GM06990 (cell line): Measurements from ENCODE around the gene CCDC38.
A peak's percentile ranks its signal among the peaks of the same experiment; 100 is the strongest.

Experiments used
- DNase-seq: peaks from one replicate; pipeline ENCODE4 v3.0.0-alpha.2; 2011; ENCODE audit not compliant: insufficient read length; ENCODE audit errors: extremely low read depth
- H3K27me3 ChIP-seq: replicated peaks from 2 replicates; pipeline ENCODE4 v1.6.0; 2011; ENCODE audit warnings: low read length; ENCODE audit not compliant: control insufficient read depth, insufficient read depth
- H3K36me3 ChIP-seq: 2 replicates; pipeline ENCODE4 v1.5.1; 2011; ENCODE audit warnings: low read length; ENCODE audit not compliant: control insufficient read depth, insufficient read depth
- H3K4me3 ChIP-seq: replicated peaks from 2 replicates; pipeline ENCODE4 v1.5.1; 2011; ENCODE audit warnings: low read depth, mild to moderate bottlenecking, control low read depth, low read length
- TF ChIP-seq, protein P1 (sequence below): IDR thresholded peaks from 2 replicates; pipeline ENCODE4 v1.5.1; 2011; ENCODE audit warnings: low read length, control low read depth, mild to moderate bottlenecking, inconsistent platforms; ENCODE audit not compliant: insufficient read depth, poor library complexity, severe bottlenecking

The CCDC38 gene

DNA sequence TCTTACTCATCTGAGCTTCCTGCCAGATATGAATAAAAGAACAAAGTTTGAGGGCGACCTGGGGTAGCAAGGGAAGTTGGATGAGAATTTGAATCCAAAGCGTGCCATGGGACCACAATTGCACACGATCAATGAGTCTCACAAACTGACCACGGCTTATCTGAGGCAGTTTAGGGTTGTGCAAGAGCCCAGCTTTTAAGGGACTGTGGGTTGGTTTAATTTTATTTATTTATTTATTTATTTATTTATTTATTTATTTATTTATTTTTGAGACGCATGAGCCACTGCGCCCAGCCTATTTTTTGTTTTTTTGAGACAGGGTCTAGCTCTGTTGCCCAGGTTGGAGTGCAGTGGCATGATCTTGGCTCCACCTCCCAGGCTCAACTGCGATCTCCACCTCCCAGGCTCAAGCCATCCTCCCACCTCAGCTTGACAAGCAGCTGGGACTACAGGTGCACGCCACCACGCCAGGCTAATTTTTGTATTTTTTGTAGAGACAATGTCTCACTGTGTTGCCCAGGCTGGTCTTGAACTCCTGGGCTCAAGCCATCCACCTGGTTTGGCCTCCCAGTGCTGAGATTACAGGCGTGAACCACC, 1.8 kb upstream of the CCDC38 start:
- Histone ChIP-seq H3K36me3 (no peaks in the 10 kb centered on the region), H3K27me3 (no peaks in the 10 kb centered on the region), H3K4me3 (no peak overlapping the region)
- DNase-seq, result no peak
- TF ChIP-seq, protein P1, sequence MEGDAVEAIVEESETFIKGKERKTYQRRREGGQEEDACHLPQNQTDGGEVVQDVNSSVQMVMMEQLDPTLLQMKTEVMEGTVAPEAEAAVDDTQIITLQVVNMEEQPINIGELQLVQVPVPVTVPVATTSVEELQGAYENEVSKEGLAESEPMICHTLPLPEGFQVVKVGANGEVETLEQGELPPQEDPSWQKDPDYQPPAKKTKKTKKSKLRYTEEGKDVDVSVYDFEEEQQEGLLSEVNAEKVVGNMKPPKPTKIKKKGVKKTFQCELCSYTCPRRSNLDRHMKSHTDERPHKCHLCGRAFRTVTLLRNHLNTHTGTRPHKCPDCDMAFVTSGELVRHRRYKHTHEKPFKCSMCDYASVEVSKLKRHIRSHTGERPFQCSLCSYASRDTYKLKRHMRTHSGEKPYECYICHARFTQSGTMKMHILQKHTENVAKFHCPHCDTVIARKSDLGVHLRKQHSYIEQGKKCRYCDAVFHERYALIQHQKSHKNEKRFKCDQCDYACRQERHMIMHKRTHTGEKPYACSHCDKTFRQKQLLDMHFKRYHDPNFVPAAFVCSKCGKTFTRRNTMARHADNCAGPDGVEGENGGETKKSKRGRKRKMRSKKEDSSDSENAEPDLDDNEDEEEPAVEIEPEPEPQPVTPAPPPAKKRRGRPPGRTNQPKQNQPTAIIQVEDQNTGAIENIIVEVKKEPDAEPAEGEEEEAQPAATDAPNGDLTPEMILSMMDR, result no peak

DNA sequence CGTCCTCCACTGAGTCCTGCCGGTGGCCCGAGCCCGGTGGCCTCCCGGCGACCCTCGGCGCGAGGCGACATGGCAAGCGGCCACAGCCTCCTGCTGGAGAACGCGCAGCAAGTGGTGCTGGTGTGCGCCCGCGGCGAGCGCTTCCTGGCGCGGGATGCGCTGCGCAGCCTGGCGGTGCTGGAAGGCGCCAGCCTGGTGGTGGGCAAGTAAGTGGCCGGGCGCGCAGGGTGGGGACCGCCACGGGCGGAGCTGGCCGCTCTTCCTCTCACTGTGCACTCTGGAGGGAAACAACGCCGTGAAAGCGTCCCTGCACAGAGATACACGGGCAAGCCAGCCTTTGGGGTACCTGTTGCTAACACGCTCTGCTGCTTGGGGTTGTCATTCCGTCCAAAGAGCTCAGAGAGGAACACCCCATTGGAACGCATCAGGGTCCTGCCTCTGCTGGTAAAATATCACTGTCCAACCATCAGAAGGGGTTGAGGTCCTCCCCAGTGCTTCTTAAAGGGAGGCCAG, 972 bp upstream of the CCDC38 start, which contains the start of gene AMDHD1:
TSS of gene AMDHD1 (plus strand) at position 2 of the 513 bp plus-strand sequence. CDS start at position 70, 68 bp downstream.
- DNase-seq, result peak; percentile 76
- no peaks in the 10 kb centered on the region for H3K36me3 ChIP-seq
- TF ChIP-seq, protein P1, result peak; percentile 12
- peak within 1 kb of the TSS; percentile 83 for H3K4me3 ChIP-seq
- H3K27me3 ChIP-seq, result no peaks in the 10 kb centered on the region

DNA sequence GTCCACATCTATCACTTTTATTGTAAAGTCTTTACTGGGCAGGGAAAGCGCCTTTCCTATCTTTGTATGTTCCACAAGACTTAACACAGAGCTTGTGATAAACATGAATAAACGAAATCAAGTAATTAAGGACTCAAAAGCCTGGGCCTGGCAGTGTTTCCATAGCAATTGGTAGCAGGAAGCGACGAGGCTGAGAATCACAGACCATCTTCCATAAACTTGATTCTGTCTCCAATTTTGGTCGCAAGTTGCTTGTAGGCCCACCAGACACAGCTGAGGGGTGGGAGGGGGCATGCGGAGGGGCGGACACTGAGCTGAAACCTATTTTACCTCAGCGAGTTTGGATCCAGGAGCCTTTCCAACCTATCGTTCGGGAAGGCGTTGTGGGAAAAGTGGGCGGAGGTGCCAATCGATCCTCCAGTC, 302 bp downstream of the CCDC38 start:
- TF ChIP-seq, protein P1, result no peak
- Histone ChIP-seq H3K36me3 (no peaks in the 10 kb centered on the region), H3K27me3 (no peaks in the 10 kb centered on the region), H3K4me3 (peak overlapping the region; percentile 83)
- no peak for DNase-seq

DNA sequence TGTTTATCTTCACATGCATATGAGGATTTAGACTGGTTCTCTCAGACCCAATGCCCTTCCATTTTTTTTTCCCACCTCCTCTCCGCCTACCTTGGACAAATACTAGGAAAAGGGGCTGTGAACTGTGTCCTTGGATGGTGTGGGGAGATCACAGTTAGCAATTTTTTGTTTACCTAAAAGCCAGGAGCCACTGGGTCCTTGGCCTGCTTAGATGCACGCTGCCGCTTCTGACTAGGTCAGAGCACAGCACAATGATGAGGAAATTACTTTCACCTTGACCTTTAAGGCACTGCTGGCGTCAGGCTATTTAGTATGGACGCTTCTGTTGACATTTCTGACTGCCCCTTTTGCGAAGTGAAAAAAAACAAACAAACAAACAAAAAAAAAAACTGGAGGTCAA, 1.9 kb downstream of the CCDC38 start:
- DNase-seq, result no peak
- H3K36me3 ChIP-seq, result no peaks in the 10 kb centered on the region
- TF ChIP-seq, protein P1, result no peak
- H3K4me3 ChIP-seq, result no peak overlapping the region
- no peaks in the 10 kb centered on the region for H3K27me3 ChIP-seq

DNA sequence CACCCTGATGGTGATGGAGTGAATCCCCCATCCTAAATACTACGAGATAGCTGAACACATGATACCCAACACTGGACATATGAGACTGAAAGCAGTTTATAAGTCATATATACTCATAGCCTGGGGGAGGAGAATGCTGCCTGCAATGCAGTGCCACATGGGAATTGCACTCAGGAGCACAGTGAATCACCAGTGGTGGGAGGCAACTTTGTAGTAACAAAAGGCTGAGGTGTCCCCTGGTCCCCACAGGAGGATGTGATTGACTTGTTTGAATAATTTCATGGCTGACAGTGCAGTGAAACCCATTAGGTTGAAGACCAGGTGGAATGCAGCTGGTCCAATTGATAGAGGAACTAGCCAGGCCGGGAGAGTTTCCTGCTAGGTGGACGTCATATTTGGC, 20.2 kb downstream of the CCDC38 start:
- Histone ChIP-seq H3K4me3 (no peak overlapping the region), H3K27me3 (no peaks in the 10 kb centered on the region), H3K36me3 (no peaks in the 10 kb centered on the region)
- no peak for DNase-seq
- TF ChIP-seq, protein P1, result no peak
